GM21576 (cell line): ENCODE results near the gene MAP4K2.

ENCODE experiments used
- ATAC-seq: cut with Tn5 transposase; IDR thresholded peaks from one replicate; pipeline ENCODE4 v1.9.1; 2021; ENCODE audit warnings: mild to moderate bottlenecking, moderate library complexity; ENCODE audit not compliant: unreplicated experiment

Gene MAP4K2

GRCh38 chr11:64742087-64742888 is 60.7 kb downstream of the MAP4K2 start:
- ATAC-seq: no peak

DNA sequence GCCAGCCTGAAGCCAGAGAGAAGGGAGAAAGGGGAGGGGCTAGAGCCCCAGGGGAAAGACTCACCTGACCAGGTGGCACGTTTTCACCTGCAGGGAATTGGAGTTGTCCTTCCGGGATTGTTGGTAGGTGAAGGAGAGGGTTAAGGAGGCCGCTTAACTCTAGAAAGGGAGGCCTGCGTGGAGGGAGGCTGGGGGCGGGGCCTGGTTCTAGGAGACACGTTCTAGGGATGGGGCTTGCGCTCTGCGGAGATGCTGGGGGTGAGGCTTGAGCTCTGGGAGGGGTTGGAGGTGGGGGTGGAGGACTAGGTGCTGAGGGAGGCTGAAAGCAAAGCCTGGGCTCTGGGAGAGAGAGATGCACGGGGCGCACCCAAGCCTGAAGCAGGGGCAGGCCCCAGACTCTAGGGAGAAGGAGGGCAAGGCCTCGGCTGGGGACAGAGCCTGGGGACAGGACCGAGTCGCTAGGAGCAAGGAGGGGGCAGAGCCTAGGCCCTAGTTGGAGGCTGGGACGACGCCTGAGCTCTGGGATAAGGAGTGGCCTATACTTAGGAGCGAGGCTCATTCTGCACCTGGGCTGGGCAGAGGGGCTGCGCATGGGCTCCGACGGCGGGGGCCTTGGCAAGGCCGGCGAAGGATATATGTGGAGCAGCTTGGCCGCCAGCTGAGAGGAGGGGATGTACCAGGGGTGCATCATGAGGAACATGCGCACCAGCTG is 61.5 kb downstream of the MAP4K2 start:
- ATAC-seq: no peak

DNA sequence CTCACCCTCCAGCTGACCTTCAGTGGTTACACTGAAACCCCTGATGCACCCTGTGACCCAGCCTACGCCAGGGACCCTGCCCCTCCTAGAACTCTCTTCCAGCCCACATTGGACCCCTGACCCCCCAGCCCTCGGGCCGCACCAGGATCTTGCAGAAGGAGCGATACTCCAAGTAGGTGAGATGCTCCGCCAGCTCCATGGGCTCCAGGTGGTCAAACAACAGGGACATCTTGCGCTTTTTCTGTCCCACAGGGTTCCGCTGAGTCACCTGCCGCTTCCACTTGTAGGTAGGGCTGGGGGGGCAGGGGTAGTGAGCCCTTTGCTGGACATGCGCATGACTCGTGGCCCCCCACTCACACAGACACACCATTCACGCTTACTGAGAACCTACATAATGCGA is 63.1 kb downstream of the MAP4K2 start:
- ATAC-seq: no peak

- ATAC-seq: no peak
Measured at GRCh38 chr11:64736654-64737053, 66.4 kb downstream of the MAP4K2 start.

GRCh38 chr11:64735725-64736259 is 67.2 kb downstream of the MAP4K2 start:
- ATAC-seq: no peak
